GM21526 (cell line): ENCODE results near the gene XRCC2.

ENCODE experiments used
- ATAC-seq: cut with Tn5 transposase; IDR thresholded peaks from one replicate; pipeline ENCODE4 v1.9.1; 2021; ENCODE audit warnings: moderate library complexity; ENCODE audit not compliant: unreplicated experiment, low FRiP score

XRCC2 gene

GRCh38 chr7:152618427-152618826, 57.5 kb downstream of the XRCC2 start:
- no peak for ATAC-seq

GRCh38 chr7:152617056-152617455, 58.9 kb downstream of the XRCC2 start:
- no peak for ATAC-seq

GRCh38 chr7:152615031-152615741, 60.8 kb downstream of the XRCC2 start:
- no peak for ATAC-seq

- ATAC-seq: no peak
Observed at GRCh38 chr7:152608656-152609055, 67.3 kb downstream of the XRCC2 start.

- no peak for ATAC-seq
Observed at GRCh38 chr7:152608208-152608607, 67.7 kb downstream of the XRCC2 start.

- ATAC-seq: no peak
Observed at GRCh38 chr7:152607007-152607406, 68.9 kb downstream of the XRCC2 start.

- ATAC-seq: no peak
Observed at GRCh38 chr7:152602962-152603361, 73.0 kb downstream of the XRCC2 start.

GRCh38 chr7:152601305-152601798, 74.6 kb downstream of the XRCC2 start:
- no peak for ATAC-seq

- ATAC-seq: no peak
Observed at GRCh38 chr7:152600266-152600665, 75.7 kb downstream of the XRCC2 start.

- ATAC-seq: no peak
Observed at GRCh38 chr7:152597507-152597906, 78.4 kb downstream of the XRCC2 start.

- ATAC-seq: no peak
Observed at GRCh38 chr7:152596824-152597223, 79.1 kb downstream of the XRCC2 start.
